Measurements from ENCODE around the gene SENP8. TPM values are rescaled to one million over a fixed set of nuclear protein-coding genes. Genes with fewer than 3 reads are reported as not detected.
A peak's percentile ranks its signal among the peaks of the same experiment; 100 is the strongest.

SENP8 gene
- total RNA-seq, 1 donor from 2014 or later: 1.2 TPM

DNA sequence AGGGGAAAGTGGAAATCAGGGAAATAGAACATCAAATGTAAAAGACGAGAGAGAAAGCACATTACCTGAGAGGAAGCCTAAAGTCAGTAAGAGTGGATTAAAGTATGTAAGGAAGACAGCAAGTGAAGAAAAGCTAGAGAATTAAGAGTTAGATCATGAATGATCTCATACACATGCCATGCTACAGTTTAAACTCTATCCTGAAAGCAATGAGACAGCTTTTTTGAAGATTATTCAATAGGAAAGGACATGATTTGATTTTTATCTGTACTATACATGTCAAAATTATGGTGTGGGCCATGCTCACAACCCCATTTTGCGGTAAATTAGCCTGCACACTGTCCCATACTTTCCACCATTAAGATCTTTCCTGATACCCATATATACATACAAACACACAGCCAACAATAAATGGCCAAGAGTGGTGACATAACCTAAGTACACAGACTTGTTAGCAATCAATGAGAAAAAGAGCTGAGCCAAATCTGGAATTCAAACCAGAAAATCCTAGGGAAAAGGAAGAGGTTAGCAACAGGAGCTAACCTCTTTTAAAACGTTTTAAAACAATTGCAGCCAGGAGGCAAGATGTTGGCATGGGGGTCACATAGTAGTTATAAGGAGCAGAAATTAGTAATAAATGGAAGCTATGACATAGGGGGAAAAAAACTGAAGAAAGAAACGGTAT, 4.7 kb upstream of the SENP8 start:
- DNase-seq: no peak

DNA sequence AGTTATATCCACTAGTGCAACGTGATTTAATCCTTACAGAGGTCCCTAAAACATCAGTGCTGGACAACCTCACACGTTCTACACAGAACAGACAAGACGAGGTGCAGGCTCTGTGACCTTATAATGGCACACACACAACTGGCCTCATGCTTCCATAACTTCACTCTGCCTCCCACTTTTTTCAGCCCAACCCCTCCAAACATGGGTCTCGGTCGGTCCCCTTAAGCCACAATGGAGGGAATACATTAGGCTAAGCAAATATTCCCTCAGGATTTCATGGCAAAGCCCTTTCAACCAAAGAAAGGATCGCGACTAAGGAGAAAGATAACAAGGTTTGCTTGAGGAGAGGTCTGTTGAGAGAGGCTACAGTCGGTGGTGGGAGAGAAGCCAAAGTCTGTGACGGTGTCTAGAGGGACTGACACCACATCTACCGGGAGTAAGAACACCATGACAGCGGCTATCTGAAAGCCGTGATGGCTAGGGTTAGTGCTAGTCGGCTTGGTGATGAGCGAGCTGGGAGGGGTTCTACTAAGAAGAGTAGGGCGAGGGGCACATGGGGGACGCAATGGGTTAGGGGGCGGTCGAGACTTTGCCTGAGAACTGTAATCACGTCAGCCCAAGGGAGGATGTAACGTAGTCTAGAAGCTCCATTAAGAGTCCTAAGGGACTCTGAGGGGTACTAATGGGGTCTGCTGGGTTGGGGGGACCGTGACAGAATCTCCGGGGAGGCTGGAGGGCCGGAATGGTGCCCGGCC, 1.3 kb upstream of the SENP8 start:
- DNase-seq: peak; percentile 54

DNA sequence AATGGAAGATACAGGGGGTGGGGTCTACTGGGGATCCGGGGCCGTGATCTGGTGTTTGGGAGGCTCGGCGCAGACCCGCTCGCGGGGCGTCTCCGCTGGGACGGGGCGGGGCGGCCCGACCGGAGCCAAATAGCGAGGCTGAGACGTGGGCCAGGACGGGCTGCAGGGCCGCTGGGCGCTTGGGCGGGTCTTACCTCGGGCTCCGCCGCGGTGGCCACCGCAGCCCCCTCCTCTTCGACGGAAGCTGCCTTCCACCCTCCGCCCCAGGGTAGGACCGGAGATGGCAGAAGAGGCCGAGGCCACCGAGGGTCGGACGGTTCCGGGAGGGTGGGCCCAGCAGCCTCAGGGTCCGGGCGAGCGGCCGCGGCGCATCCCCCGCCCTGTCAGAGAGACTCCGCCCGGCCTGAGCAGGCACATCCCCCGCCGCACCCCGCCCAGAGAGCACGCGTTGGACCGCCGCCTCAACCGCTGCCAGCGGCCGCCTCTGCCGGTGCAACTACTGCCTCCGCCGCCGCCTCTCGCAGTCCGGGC, 652 bp upstream of the SENP8 start:
- DNase-seq: peak; percentile 78

- peak; percentile 27 for DNase-seq
These were observed 6.0 kb downstream of the SENP8 start for GRCh38 chr15:72124218-72124617.

DNA sequence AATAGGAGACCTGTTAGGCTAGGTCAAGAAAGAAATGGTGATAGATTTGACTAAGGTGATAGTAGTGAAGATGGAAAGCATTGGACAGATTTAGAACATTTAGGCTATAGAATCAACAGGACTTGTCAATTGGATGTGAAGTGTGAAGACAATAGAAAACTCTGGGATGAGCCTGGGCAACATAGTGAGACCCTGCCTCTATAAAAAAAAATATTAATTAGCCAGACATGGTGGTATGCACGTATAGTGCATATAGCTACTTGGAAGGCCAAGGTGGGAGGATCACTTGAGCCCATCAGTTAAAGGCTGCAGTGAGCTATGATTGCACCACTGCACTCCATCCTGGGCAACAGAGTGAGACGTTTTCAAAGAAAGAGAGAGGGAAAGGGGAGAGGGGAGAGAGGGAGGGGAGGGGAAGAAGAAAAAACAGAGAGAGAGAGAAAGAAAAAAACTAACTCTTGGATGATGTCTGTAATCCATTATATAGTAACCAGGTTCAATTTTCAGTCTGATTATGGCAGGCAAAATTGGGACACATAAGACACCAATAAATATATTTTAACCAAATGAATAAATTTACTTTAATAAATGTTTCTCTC, 9.6 kb downstream of the SENP8 start:
- no peak for DNase-seq

DNA sequence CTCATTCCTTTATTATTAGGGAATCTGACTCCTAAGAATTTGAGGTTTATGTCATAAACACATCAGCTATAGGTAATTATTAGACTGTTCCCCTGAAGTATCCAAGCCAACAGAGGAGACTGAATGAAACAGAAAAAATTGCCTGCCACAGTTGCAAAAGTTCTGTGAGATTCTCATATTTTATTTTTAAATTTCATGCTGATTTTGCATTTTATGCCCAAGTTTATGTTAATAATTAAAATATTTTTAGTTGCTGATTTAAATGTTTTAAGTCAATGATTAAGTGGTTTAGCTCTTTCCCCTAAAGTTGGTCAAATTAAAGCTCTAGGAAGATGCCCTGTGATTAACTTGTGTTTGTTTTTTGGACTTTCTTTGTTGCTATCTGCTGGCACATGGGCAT, 10.2 kb downstream of the SENP8 start:
- DNase-seq: no peak

GRCh38 chr15:72130272-72130671, 12.1 kb downstream of the SENP8 start:
- no peak for DNase-seq

- DNase-seq: no peak
These were observed 13.7 kb downstream of the SENP8 start for GRCh38 chr15:72131922-72132321.

DNA sequence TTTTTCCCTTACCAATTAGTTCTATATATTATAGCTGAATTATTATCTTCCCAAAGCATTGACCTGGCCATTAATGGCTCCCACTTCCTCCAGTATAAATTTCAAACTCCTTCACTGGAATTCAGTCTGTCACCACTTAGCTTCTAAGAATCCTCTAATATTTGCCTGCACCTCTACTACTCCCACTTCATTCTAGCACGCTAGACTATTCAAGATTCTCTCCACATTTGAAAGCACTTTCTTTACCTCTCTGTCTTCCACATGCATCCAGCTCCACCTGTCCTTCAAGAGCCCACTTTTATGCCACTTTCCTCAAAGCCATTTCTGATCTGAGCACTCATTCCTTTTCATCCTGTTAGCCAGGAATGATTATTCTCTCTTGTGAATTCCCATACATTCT, 15.0 kb downstream of the SENP8 start:
- no peak for DNase-seq

GRCh38 chr15:72135719-72136118, 17.5 kb downstream of the SENP8 start:
- no peak for DNase-seq

- DNase-seq: no peak
These were observed 18.2 kb downstream of the SENP8 start for GRCh38 chr15:72136170-72137051.

GRCh38 chr15:72139667-72140066, 21.5 kb downstream of the SENP8 start:
- DNase-seq: no peak

DNA sequence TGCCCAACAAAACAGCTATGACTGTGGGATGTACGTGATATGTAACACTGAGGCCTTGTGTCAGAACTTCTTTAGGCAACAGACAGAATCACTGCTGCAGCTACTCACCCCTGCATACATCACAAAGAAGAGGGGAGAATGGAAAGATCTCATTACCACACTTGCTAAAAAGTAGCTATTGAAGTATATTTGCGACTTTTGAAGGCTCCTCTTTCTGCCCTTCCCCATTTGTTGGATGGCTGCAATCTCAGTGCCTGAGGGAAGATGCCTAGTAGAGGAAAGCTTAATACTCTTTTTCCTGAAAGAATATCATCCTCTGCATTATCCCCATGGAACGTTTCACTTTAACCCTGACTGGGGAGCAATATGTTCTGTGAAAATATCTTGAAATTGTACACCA, 21.9 kb downstream of the SENP8 start:
- no peak for DNase-seq

DNA sequence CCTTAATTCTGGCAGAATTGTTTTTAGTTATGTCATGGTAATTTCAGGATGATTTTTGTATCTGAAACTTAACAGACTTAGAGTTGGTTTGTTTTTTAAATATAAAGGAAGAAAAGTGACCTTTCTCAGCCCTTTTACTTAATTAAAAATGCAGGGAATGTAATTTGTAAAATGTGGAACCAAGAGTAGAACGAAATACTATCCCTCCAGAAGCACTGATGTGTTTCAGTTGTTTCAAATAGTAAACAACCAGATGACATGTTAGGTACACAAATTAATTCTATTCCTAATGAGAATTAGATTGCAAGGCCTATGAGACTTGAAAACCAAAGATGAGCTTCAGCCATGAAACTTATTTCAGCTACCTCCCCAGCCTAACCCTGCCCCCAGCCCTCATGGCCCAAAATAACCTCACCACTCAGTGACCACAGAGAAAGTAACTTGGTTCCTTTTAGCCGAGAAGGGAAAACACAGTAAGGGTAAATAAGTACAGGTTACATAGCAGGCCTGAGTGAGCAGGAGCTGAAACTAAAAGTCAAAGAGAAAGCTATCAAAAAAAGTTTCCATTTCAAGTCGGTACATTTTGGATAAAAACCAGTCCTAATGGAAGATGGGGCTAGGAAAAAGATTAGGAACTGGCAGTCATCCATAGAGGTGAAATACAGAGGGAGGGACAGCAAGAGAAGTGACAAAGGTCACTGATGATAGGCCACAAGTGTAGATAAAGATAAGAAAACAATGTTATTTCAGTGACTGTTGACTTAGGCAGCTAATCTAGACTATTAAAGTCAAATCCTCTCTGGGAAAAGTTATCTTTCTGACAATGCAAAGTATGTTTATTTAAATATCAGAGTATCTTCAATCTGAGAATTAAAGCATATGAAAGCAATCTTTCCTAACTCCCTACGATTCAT, 23.2 kb downstream of the SENP8 start:
- DNase-seq: no peak

- DNase-seq: no peak
These were observed 28.0 kb downstream of the SENP8 start for GRCh38 chr15:72146221-72146620.

DNA sequence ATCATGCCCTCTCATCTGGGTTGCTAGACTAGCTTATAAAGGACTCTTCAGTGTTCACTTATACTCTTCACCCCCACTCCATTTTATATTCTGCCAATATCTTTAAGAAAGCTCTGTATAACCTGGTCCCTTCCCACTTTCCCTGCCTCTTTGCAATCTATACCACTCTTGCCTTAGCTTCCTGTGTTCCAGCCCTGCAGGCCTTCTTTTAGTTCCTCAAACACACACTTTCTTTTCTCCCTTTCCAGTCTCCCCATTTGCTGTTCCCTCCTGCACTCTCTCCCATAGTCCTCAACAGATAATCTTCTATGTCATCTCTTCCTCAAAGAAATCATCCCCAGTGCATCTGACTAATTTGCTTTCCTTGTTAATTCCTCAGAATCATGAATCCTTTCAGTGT, 28.7 kb downstream of the SENP8 start:
- no peak for DNase-seq

GRCh38 chr15:72147418-72147817, 29.2 kb downstream of the SENP8 start:
- no peak for DNase-seq

DNA sequence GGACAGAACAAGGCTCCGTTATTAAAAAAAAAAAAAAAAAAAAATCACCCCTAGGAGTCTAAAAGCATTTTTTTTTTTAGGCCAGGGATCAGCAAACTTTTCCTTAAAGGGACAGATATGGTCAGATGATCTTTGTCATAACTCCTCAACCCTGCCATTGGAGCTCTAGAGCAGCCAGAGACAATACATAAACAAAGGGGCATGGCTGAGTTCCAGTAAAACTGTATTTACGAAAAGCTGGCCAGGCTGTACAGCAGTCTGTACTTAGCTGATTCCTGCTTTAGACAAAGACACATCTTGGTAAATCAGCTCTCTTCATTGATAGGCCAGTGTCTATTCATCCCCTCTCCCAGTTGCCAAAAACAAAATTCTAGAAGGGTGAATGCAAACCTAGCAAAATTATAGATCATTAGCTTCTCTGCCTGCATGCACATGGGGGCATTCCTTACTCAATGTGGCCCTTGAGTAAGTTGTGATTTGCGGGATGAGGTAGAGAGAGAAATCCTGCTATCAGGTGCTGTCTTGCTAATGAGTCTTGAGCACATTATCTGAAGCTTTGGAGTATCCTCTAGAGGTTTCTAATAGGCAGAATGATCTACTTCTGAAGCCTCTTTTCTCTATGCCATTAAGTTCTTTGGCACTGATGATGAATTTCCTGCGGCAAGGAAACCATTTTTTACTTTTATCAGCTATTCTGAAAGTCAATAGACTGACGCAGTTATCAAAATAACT, 35.2 kb downstream of the SENP8 start:
- DNase-seq: peak; percentile 43

GRCh38 chr15:72154316-72154715, 36.1 kb downstream of the SENP8 start:
- no peak for DNase-seq

DNA sequence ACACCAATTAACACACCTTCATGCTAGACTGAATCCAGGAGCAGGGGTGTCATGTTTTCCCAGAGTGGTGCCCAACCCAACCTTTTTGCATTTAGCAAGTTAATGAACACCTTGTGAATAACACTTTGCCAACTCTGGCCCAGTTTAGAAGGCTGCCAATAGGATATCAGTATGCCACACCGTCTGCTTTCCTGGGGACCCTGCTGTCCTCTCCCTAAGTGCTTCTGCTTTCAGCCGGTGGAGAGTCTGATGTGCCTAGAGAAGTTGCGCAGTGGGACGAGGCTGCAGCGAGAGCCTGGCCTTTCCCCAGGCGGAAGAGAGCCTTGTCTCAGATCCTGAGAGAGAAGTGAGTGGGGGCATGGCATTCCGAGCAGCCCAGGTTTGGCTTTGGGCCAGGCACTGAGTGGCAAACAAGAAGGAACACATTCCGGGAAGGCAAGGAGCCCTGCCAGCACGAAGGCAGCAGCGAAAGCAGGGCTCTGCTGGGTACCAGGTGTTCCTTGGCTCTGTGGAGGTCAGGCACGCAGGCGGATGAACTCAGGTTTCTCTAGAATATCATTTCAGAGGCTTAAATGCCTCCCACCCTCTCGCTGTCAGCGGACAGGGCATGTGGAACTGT, 36.9 kb downstream of the SENP8 start:
- DNase-seq: peak; percentile 63

Data from dermis blood vessel endothelial cell (primary cell).